Activated CD4-positive, alpha-beta T cell treated with anti-CD3 and anti-CD28 coated beads for 36 hours (primary cell): ENCODE measurements around the gene STPG2. TPM values are rescaled to one million over a fixed set of nuclear protein-coding genes. Genes with fewer than 3 reads are reported as not detected.

ENCODE experiments used
- ATAC-seq: fragments of 200-7000 bp; cut with Tn5 transposase; one replicate; pipeline ENCODE4 v1.10.0; 2021; ENCODE audit warnings: mild to moderate bottlenecking, moderate library complexity
- CTCF ChIA-PET: fragments of 350-600 bp; sonication (Branson Sonifier 250); formaldehyde crosslinking; loops from one replicate; lab custom pipeline; 2021; ENCODE audit warnings: antibody characterized with exemption; lab: Charles Lee
- POLR2A ChIA-PET: fragments of 350-600 bp; sonication (Branson Sonifier 250); formaldehyde crosslinking; loops from one replicate; lab custom pipeline; 2021; ENCODE audit warnings: antibody characterized with exemption, inconsistent platforms; lab: Charles Lee
- DNase-seq: peaks from one replicate; pipeline ENCODE4 v3.0.0-alpha.2; 2020
- H3K27ac Mint-ChIP-seq: one replicate; pipeline ENCODE4 v1.8.0; 2021; ENCODE audit warnings: mixed read lengths
- H3K27me3 Mint-ChIP-seq: one replicate; pipeline ENCODE4 v1.8.0; 2021; ENCODE audit warnings: mixed read lengths
- H3K36me3 Mint-ChIP-seq: one replicate; pipeline ENCODE4 v1.8.0; 2021; ENCODE audit warnings: low read depth, mixed read lengths
- H3K4me1 Mint-ChIP-seq: one replicate; pipeline ENCODE4 v1.8.0; 2021; ENCODE audit warnings: mixed read lengths
- H3K4me3 Mint-ChIP-seq: one replicate; pipeline ENCODE4 v1.8.0; 2021; ENCODE audit warnings: mild to moderate bottlenecking, moderate library complexity, mixed read lengths
- H3K9me3 Mint-ChIP-seq: one replicate; pipeline ENCODE4 v1.8.0; 2021; ENCODE audit warnings: low read depth, mixed read lengths
- intact Hi-C, 2 experiments: fragments of 100-400 bp; cut with DNase I in 1 of 2; cut with micrococcal nuclease in 1 of 2; formaldehyde crosslinking; loops; one replicate each; pipeline versions ENCODE4 v1.14.2 to v1.15.1; 2022 to 2024; cut with DNase I, micrococcal nuclease
- total RNA-seq, 2 experiments: library from RNA; stranded (reverse); gene quantifications; one replicate each; pipeline ENCODE4 v1.2.3, GENCODE V29; 2021

Gene STPG2
- total RNA-seq, result under 1 TPM; 0.14 to 0.25 TPM

GRCh38 chr4:98143001-98143899 is at the start of gene STPG2:
TSS of gene STPG2 (minus strand) at chr4:98143476.
- H3K4me1 Mint-ChIP-seq, result peaks cover 22% of the 10 kb centered on the region
- ChIA-PET CTCF (interaction anchor here (0.6 to 1.2 kb wide), 3 partner anchors 10 to 784 kb away, joined by 3 read pairs; partner anchors contain the start of gene RAP1GDS1), POLR2A (interaction anchor here (0.6 to 1.6 kb wide), 2 partner anchors 119 to 459 kb away, joined by 3 to 9 read pairs; no protein-coding TSS in a partner anchor)
- intact Hi-C loops, result loop anchor here (1.0 to 10.0 kb wide), 16 partner anchors 117 to 1421 kb away; partner anchors contain the start of genes ADH5 (in 2 of the 2), METAP1 (in 2 of the 2), TSPAN5 (in 2 of the 2) and RAP1GDS1 (in 1 of the 2)
- no peaks in the 10 kb centered on the region for H3K27me3 Mint-ChIP-seq
- peak within 1 kb of the TSS; percentile 99 for H3K27ac Mint-ChIP-seq
- no peaks in the 10 kb centered on the region for H3K36me3 Mint-ChIP-seq
- ATAC-seq (peak; percentile 100), DNase-seq (peak; percentile 96)
- H3K9me3 Mint-ChIP-seq, result peaks cover 1% of the 10 kb centered on the region
- H3K4me3 Mint-ChIP-seq, result peak within 1 kb of the TSS; percentile 96

GRCh38 chr4:98185279-98185678 is 42.0 kb upstream of the STPG2 start:
- ATAC-seq (no peak), DNase-seq (no peak)
- Mint-ChIP-seq H3K27ac (no peak overlapping the region), H3K27me3 (no peaks in the 10 kb centered on the region), H3K9me3 (no peaks in the 10 kb centered on the region), H3K36me3 (no peaks in the 10 kb centered on the region), H3K4me3 (no peak overlapping the region), H3K4me1 (no peaks in the 10 kb centered on the region)
- ChIA-PET POLR2A (no interaction called here), CTCF (interaction anchor here (0.7 kb wide), 1 partner anchor 77 kb away, joined by 3 read pairs; no protein-coding TSS in a partner anchor)
- intact Hi-C loops, result no loop called here

DNA sequence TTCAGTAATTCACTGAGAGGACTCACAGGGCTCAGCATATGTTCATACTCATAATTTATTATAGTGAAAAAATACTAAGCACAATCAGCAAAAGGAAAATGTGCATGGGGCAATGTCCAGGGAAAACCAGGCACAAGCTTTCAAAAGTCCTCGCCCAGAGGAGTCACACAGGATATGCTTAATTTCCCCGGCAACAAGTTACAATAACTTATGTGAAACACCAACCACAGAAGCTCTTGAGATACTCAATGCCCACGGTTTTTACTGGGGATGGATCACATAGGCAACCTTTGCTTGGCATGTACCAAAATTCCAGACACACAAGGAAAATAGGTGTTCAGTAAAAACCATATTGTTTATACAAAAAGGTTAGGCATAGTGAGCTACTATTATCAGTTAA is 38.5 kb upstream of the STPG2 start:
- intact Hi-C loops, result no loop called here
- POLR2A ChIA-PET, result no interaction called here
- H3K4me1 Mint-ChIP-seq, result no peaks in the 10 kb centered on the region
- DNase-seq (no peak), ATAC-seq (no peak)
- no peak overlapping the region for H3K4me3 Mint-ChIP-seq
- no peaks in the 10 kb centered on the region for H3K36me3 Mint-ChIP-seq
- H3K9me3 Mint-ChIP-seq, result no peaks in the 10 kb centered on the region
- CTCF ChIA-PET, result interaction anchor here (1.0 kb wide), 1 partner anchor 18 kb away, joined by 3 read pairs; no protein-coding TSS in a partner anchor
- peaks cover 1% of the 10 kb centered on the region for H3K27me3 Mint-ChIP-seq
- no peak overlapping the region for H3K27ac Mint-ChIP-seq

DNA sequence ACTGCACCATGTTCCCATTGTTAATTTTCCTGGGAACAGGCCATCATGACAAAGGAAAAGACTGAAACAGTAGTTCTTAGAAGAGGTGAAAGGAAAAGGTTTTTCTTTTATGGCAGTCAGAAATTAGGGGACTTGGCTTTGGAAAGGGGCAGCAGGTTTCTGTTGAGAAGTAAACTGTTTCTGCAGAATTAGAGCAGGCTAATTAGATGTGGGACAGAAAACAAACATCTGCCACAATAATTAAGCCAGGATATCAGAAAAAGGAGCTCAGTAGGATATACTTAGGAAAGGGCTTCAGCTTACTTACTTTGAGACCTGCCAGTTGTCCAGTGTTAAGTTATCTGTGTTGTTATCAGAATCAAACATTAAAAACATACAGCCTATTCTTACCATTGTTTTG is 36.7 kb upstream of the STPG2 start:
- H3K27ac Mint-ChIP-seq, result no peak overlapping the region
- no peaks in the 10 kb centered on the region for H3K36me3 Mint-ChIP-seq
- peaks cover 1% of the 10 kb centered on the region for H3K27me3 Mint-ChIP-seq
- DNase-seq, result no peak
- CTCF ChIA-PET, result interaction anchor here (0.9 kb wide), 1 partner anchor 9 kb away, joined by 3 read pairs; no protein-coding TSS in a partner anchor
- intact Hi-C loops, result no loop called here
- no peaks in the 10 kb centered on the region for H3K4me1 Mint-ChIP-seq
- no peak for ATAC-seq
- POLR2A ChIA-PET, result no interaction called here
- no peaks in the 10 kb centered on the region for H3K9me3 Mint-ChIP-seq
- no peak overlapping the region for H3K4me3 Mint-ChIP-seq

GRCh38 chr4:98176531-98176930 is 33.3 kb upstream of the STPG2 start:
- DNase-seq, result no peak
- no peak overlapping the region for H3K27ac Mint-ChIP-seq
- H3K36me3 Mint-ChIP-seq, result no peaks in the 10 kb centered on the region
- H3K4me1 Mint-ChIP-seq, result no peaks in the 10 kb centered on the region
- intact Hi-C loops, result no loop called here
- ChIA-PET POLR2A (no interaction called here), CTCF (no interaction called here)
- H3K27me3 Mint-ChIP-seq, result peaks cover 1% of the 10 kb centered on the region
- no peak overlapping the region for H3K4me3 Mint-ChIP-seq
- ATAC-seq, result no peak
- no peaks in the 10 kb centered on the region for H3K9me3 Mint-ChIP-seq

GRCh38 chr4:98170035-98170434 is 26.8 kb upstream of the STPG2 start:
- Mint-ChIP-seq H3K4me3 (no peak overlapping the region), H3K27ac (no peak overlapping the region), H3K9me3 (no peaks in the 10 kb centered on the region), H3K27me3 (no peaks in the 10 kb centered on the region), H3K36me3 (no peaks in the 10 kb centered on the region), H3K4me1 (no peaks in the 10 kb centered on the region)
- ATAC-seq (no peak), DNase-seq (no peak)
- ChIA-PET CTCF (no interaction called here), POLR2A (no interaction called here)
- intact Hi-C loops, result no loop called here

DNA sequence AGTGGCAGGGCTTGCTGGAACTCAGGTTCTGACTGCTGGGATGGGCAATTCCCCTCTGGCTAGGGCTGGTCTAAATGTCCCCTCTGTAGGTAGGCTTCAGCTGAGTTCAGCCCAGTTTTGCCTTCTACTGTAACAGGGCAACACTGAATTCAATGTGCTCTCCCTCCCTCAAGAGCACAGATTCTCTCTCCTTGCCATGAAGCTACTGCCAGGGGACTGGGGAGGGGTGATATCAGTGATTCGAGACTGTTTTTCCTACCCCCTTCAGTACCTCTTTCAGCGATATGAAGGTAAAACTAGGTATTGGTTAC is 23.4 kb upstream of the STPG2 start:
- no peaks in the 10 kb centered on the region for H3K9me3 Mint-ChIP-seq
- intact Hi-C loops, result no loop called here
- ChIA-PET POLR2A (no interaction called here), CTCF (interaction anchor here (0.9 kb wide), 1 partner anchor 26 kb away, joined by 3 read pairs; no protein-coding TSS in a partner anchor)
- DNase-seq (no peak), ATAC-seq (no peak)
- no peaks in the 10 kb centered on the region for H3K27me3 Mint-ChIP-seq
- no peaks in the 10 kb centered on the region for H3K4me1 Mint-ChIP-seq
- H3K4me3 Mint-ChIP-seq, result no peak overlapping the region
- H3K36me3 Mint-ChIP-seq, result no peaks in the 10 kb centered on the region
- no peak overlapping the region for H3K27ac Mint-ChIP-seq

DNA sequence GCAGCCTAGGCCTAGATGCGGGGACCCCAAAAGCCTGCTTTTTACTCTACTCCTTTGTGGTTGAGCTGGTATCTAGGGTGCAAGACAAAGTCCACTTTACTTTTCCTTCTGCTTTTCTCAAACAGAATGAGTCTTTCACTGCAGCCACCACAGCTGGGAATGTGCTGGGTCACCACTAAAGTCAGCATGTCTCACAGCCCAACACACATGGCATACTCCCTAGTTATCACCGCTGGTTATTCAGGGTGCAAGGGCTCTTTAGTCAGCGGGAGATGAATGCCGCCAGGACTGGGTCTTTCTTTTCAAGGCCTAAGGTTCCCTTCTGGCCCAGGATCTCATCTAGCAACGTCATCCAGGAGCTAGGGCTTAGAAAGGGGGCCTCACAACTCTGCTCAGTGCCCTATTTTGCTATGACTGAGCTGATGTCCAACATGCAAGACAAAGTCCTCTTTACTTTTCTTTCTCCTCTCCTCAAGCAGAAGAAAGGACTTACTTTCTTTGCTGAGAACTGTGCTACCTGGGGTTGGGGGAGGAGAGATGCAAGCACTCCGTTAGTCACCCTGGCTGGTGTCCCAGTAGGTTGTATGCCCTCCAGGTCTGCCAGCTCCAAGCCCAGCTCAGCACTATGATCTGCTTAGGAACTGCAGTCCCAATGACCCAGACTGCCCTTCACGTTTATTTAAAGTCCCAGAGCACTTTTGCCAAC is 22.9 kb upstream of the STPG2 start:
- H3K9me3 Mint-ChIP-seq, result no peaks in the 10 kb centered on the region
- DNase-seq (no peak), ATAC-seq (no peak)
- POLR2A ChIA-PET, result no interaction called here
- no peaks in the 10 kb centered on the region for H3K36me3 Mint-ChIP-seq
- no peak overlapping the region for H3K4me3 Mint-ChIP-seq
- H3K27me3 Mint-ChIP-seq, result no peaks in the 10 kb centered on the region
- CTCF ChIA-PET, result interaction anchor here (0.9 kb wide), 1 partner anchor 26 kb away, joined by 3 read pairs; no protein-coding TSS in a partner anchor
- no peak overlapping the region for H3K27ac Mint-ChIP-seq
- H3K4me1 Mint-ChIP-seq, result no peaks in the 10 kb centered on the region
- intact Hi-C loops, result no loop called here

GRCh38 chr4:98162696-98163095 is 19.4 kb upstream of the STPG2 start:
- DNase-seq (no peak), ATAC-seq (no peak)
- Mint-ChIP-seq H3K4me3 (no peak overlapping the region), H3K36me3 (no peaks in the 10 kb centered on the region), H3K9me3 (no peaks in the 10 kb centered on the region), H3K4me1 (no peaks in the 10 kb centered on the region), H3K27ac (no peak overlapping the region), H3K27me3 (no peaks in the 10 kb centered on the region)
- POLR2A ChIA-PET, result no interaction called here
- intact Hi-C loops, result no loop called here
- CTCF ChIA-PET, result interaction anchor here (0.7 kb wide), 1 partner anchor 552 kb away, joined by 3 read pairs; no protein-coding TSS in a partner anchor

GRCh38 chr4:98151145-98151924 is 8.1 kb upstream of the STPG2 start:
- Mint-ChIP-seq H3K27me3 (peaks cover 2% of the 10 kb centered on the region), H3K4me3 (no peak overlapping the region), H3K36me3 (no peaks in the 10 kb centered on the region), H3K27ac (no peak overlapping the region), H3K9me3 (no peaks in the 10 kb centered on the region), H3K4me1 (peaks cover 6% of the 10 kb centered on the region)
- intact Hi-C loops, result loop anchor here in 1 of 2 experiments (2.0 to 5.0 kb wide), 3 partner anchors 316 to 1311 kb away; no protein-coding TSS in a partner anchor
- ATAC-seq, result no peak
- ChIA-PET POLR2A (no interaction called here), CTCF (interaction anchor here (0.7 to 1.6 kb wide), 5 partner anchors 206 to 1312 kb away, joined by 3 to 4 read pairs (median 3); no protein-coding TSS in a partner anchor)
- DNase-seq, result no peak
